Bone marrow (tissue), 2 donors: ENCODE data around the gene UBE2F.
"Not testable (repeated sequence)": the region's sequence is repeated elsewhere in the genome, so short reads cannot be mapped to it uniquely, and the experiment has no call there.

Source experiments
- DNase-seq, 2 donors: peaks; one replicate each; lab custom pipeline; 2025; lab: John Stamatoyannopoulos, UW

The UBE2F gene

DNA sequence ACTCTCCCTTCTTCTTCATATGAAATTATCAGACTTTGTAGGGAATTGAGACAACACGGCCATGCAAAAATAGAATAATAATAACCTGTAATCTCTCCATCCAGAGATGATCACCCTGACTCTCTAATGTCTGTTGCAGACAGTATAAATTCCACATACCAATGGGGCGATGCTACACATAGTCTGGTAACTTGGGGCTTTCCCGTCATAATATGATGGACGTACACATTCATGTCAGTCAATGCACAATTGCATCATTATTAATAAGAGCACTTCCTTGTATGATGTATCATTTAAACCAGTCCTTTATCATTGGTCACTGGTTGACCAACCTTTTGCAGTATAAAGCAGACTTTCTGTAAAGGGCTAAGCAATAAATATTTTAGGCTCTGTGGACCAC, 54.5 kb downstream of the UBE2F start:
- DNase-seq = no peak

DNA sequence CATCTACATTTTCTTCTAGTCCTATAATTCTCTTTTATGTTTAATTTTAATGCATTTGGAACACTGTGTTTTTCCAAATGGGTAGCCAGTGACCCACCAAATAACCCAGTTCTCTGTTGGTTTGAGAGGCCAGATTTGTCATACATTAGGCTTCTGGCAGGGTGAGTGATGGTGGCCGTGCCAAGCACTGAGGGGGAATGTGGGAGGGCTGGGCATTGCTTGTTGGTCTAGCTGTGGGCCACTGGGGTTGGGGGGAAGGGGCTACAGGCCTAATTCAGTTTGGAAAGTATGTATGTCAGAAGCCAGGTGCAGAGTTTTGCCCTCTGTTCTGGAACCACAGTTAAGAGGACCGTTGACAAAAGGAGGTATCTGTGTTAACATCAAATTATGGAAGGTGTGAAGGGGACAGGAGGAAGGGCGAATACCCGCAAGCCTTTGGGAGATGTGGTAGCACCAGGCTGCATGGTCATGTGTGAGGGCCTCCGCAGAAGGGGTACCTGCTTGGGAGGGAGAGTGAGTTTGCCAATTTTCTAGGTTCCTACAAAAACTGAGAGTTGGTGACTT, 55.9 kb downstream of the UBE2F start:
- no peak for DNase-seq

- no peak for DNase-seq
Observed at GRCh38 chr2:238023608-238024007, 56.8 kb downstream of the UBE2F start.

DNA sequence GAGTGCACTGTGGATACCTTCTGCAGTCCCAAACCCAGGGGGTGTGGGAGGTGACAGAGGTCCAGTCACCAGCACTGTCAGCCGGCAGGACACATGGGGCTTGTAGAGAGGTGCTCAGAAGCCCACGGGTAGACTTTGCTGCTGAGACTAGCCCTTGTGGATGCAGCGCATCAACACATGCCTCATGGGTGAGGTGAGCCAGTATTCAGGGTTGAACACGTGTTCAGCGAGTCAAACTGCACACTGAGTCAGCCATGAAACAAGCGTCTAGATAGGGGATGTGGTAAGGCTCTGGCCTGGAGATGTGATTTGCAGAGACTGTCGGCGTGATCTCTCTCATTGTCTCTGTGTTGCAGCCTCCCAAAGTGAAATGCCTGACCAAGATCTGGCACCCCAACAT, 58.2 kb downstream of the UBE2F start:
- no peak for DNase-seq

GRCh38 chr2:238025741-238026360, 59.0 kb downstream of the UBE2F start:
- DNase-seq = no peak

- no peak for DNase-seq
Observed at GRCh38 chr2:238027058-238027457, 60.2 kb downstream of the UBE2F start.

DNA sequence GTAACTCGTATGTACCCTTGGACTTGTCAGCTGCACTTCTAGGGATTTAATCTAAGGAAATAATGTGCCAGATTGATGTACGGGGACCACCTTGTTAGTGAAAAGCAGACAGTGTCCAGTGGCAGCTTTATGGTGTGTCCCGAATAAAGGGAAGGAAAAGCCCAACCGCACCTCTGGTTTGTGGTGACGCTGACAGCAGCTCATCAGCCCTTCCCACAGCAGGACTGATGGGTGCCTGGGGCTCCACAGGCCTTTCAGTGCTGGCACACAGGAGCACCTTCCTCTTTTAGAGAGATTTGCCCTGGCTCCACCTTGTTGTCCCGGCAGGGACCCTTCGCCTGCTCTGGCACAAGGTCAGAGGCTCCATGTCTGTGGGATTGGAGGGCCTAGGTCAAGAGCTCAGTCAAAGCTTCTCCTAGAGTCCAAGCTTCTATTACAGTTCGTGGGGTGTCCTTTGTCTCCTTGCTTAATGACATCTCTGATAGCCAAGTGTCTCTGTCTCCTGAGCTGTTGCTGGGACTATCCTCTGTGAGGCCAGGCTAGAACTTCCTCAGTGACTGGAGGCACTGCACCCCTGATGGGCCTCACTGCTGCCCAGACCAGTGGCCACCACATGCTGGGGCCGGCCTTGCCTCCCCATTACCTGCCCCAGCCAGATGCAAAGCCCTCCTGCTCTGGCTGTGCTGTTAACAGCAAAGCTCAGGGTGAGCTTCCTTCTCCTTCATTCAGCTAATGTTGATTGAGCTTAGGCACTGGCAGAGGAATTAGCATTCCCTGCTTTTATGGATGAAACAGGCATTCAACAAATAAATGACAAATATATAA, 61.0 kb downstream of the UBE2F start:
- no peak for DNase-seq

GRCh38 chr2:238029853-238030252, 63.0 kb downstream of the UBE2F start:
- DNase-seq = no peak

- no peak for DNase-seq
Observed at GRCh38 chr2:238030422-238031155, 63.8 kb downstream of the UBE2F start.

DNA sequence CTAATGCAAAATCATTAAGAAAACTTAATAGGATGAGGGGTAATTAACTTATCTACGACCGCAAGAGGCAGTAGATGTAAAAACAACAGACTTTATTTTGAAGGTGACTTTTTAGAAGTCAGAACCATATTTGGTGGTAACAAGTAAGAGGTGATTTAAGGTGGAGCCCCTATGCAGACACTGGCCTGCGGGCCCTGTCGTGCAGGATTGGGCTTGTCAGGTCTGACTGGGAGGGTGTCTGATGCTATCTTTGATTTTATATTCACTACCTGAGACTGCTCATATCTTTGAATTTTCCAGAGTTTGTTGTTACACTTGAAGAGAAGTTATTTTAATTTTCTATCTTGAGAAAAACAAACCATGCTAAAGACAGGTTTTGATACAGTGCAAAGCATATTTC, 64.9 kb downstream of the UBE2F start:
- no peak for DNase-seq

DNA sequence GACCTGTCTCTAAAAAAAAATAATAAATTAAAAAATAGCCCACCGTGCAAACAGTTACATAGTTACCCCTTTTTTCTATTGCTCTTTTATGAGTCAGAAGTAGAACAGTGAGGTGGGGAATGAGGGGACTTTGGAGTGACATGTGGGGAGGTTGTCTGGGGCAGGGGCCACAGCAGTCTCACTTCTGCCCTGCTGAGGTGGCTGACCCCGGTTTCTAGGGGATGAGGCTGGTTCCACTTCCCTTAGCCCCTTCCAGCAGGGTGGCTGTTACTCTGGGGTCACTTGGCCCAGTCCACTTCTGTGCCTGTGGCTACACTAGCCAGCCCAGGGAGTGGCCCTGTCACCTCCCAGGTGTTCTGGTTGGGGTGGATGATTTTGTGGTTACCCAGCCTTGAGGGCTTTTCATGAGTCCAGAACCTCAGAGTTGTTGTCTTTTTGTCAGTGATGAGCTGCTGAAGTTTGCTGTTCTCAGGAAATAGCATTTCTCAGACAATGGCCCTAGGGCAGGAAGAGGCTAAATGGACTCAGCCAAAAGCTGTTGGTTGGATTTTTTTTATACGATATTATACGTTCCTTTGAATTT, 66.0 kb downstream of the UBE2F start:
- DNase-seq = no peak

DNA sequence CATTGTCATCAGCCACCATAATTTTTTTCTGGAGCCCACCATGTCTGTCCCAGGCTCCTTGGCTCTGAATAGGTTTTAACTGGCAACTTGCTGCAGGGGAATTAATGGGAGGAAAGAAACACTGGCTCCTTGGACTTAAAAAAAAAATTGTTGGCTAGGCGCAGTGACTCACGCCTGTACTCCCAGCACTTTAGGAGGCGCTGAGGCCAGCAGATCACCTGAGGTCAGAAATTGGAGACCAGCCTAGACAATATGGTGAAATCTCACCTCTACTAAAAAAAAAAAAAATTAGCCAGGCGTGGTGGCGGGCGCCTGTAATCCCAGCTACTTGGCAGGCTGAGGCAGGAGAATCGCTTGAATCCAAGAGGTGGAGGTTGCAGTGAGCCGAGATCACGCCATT, 67.2 kb downstream of the UBE2F start:
- DNase-seq = not testable (repeated sequence)

GRCh38 chr2:238038203-238038602, 71.4 kb downstream of the UBE2F start:
- DNase-seq = no peak

- no peak for DNase-seq
Observed at GRCh38 chr2:238039151-238039550, 72.3 kb downstream of the UBE2F start.

- DNase-seq = no peak
Observed at GRCh38 chr2:238039985-238040384, 73.2 kb downstream of the UBE2F start.

- no peak for DNase-seq
Observed at GRCh38 chr2:238040918-238041317, 74.1 kb downstream of the UBE2F start.

DNA sequence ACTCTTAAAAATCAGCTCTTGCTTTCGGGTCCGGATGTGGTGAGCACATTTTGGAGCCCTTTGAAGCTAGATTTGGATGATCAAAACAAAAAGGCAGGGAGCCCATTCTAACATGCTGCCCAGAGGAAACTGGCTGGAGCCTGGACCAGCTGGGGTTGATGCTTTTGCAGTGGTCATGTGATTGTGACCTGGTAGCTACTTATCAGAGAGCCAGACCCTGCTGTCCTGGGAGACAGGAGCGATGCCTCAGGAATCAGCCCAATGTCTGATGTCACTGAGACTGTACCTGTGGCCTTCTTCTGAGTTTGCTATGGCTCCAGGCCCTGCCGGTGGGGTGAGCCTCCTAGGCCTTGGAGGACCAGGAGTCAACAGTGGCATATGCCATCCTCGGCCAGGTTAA, 75.3 kb downstream of the UBE2F start:
- no peak for DNase-seq

- no peak for DNase-seq
Observed at GRCh38 chr2:238042849-238043584, 76.2 kb downstream of the UBE2F start.

DNA sequence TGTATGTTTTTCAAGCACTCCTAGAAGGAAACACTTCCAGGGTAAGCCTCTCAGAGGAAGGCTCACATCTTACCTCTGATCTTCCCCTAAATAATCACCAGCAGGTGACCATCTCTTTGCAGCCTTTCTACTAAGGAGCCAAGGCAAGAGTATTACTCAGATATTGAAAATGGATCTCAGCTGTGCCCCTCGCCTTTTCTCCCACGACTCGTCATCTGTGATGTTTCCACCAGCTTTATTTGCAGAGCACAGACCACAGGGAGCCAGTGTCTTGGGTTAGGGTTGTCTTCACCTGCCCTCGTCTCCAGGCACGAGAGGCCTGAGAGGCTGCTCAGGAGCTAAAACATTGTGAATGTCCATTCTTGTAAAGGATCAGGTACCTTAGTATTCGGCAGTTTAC, 77.0 kb downstream of the UBE2F start:
- DNase-seq = no peak

DNA sequence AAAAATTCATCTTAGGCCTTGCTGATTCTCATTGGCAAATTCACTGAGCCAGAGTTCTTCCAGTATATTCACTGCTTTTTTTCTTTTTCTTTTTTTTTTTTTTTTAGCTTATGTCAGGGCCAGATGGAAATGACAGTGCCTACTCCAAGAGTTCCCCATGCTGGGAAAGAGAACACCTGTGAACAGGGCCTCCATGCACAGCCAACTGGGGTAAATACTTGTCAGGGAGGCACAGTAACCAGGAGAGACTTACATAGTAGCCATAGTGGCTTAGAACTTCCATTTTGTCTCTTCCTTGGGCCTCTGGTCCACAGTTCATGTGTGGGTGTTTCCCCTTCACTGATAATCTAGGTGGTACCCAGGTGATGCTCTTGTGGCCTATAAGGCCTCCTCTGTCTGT, 78.8 kb downstream of the UBE2F start:
- no peak for DNase-seq

- DNase-seq = no peak
Observed at GRCh38 chr2:238046725-238047270, 80.0 kb downstream of the UBE2F start.
